AG09309 (cell line): ENCODE results near the gene CDC25C.

Source experiments
- DNase-seq: peaks from one replicate; pipeline ENCODE4 v3.0.0-alpha.2; 2010; ENCODE audit warnings: low read depth
- H3K4me3 ChIP-seq: 2 replicates; pipeline ENCODE4 v1.5.1; 2011; ENCODE audit warnings: mild to moderate bottlenecking, low read depth, low read length, moderate library complexity; ENCODE audit not compliant: control insufficient read depth
- CTCF ChIP-seq: IDR thresholded peaks from 2 replicates; pipeline ENCODE4 v1.5.1; 2011; ENCODE audit warnings: mild to moderate bottlenecking, low read depth, low read length, inconsistent platforms; ENCODE audit not compliant: insufficient read depth, control insufficient read depth; ENCODE audit errors: missing control alignments

The CDC25C gene

GRCh38 chr5:138331449-138332368 lies at the start of gene CDC25C:
CDC25C (minus strand) TSS chr5:138331804; CDS start chr5:138331180, 624 bp downstream.
- TF ChIP-seq CTCF: no peak
- peak within 1 kb of the TSS; percentile 57 for H3K4me3 ChIP-seq
- DNase-seq: peak; percentile 98

GRCh38 chr5:138372653-138373052 lies 41.0 kb upstream of the CDC25C start:
- DNase-seq: no peak
- no peak overlapping the region for H3K4me3 ChIP-seq
- no peak for TF ChIP-seq CTCF

- H3K4me3 ChIP-seq: no peak overlapping the region
- no peak for TF ChIP-seq CTCF
- no peak for DNase-seq
These were observed 40.6 kb upstream of the CDC25C start for GRCh38 chr5:138372225-138372624.

- DNase-seq: no peak
- no peak for TF ChIP-seq CTCF
- no peak overlapping the region for H3K4me3 ChIP-seq
These were observed 39.9 kb upstream of the CDC25C start for GRCh38 chr5:138371454-138371853.

GRCh38 chr5:138370537-138370936 lies 38.9 kb upstream of the CDC25C start:
- DNase-seq: no peak
- no peak for TF ChIP-seq CTCF
- no peak overlapping the region for H3K4me3 ChIP-seq

- H3K4me3 ChIP-seq: no peak overlapping the region
- no peak for DNase-seq
- TF ChIP-seq CTCF: no peak
These were observed 38.1 kb upstream of the CDC25C start for GRCh38 chr5:138369706-138370105.
